ENCODE measurements around the gene OVOL3. TPM values are rescaled to one million over a fixed set of nuclear protein-coding genes. Genes with fewer than 3 reads are reported as not detected.

OVOL3 gene
- total and polyA plus RNA-seq, 7 donors: 0.13 TPM; not detected in 6

- DNase-seq (no peak), ATAC-seq (no peak)
- no peak overlapping the region for H3K27ac ChIP-seq
- H3K27me3 ChIP-seq (ENCODE audit: insufficient read depth in 3 of 3, low read length in 2 of 3): no peaks in the 10 kb centered on the region
- 79 to 88% (median 85%) methylated on average over 9 of the region's 9 CpGs for WGBS, 3 donors
- peaks cover 7% of the 10 kb centered on the region for H3K4me1 ChIP-seq
- no peaks in the 10 kb centered on the region for H3K9me3 ChIP-seq
- peaks cover 5 to 59% of the 10 kb centered on the region in 2 donors for H3K36me3 ChIP-seq (ENCODE audit: insufficient read depth in 1 of 2, low read depth in 1 of 2)
- intact Hi-C loops (cut with DNase I): no loop called here
- TF ChIP-seq CTCF (IDR thresholded peaks at IDR 0.05): no peak
- no peak overlapping the region for H3K4me3 ChIP-seq
These were observed 31.6 kb downstream of the OVOL3 start for GRCh38 chr19:36142496-36142895.

GRCh38 chr19:36144624-36145023, 33.7 kb downstream of the OVOL3 start:
- Histone ChIP-seq H3K4me3 (no peak overlapping the region), H3K27me3 (ENCODE audit: insufficient read depth in 3 of 3, low read length in 2 of 3) (no peaks in the 10 kb centered on the region), H3K4me1 (peaks cover 7% of the 10 kb centered on the region), H3K36me3 (ENCODE audit: insufficient read depth in 1 of 2, low read depth in 1 of 2) (peaks cover 7 to 80% of the 10 kb centered on the region in 2 donors), H3K9me3 (no peaks in the 10 kb centered on the region), H3K27ac (no peak overlapping the region)
- no peak for DNase-seq
- intact Hi-C loops (cut with DNase I): no loop called here
- no peak for ATAC-seq
- no peak for TF ChIP-seq CTCF (IDR thresholded peaks at IDR 0.05)
- 97 to 98% (median 97%) methylated on average over 6 of the region's 6 CpGs for WGBS, 3 donors

GRCh38 chr19:36149673-36150406, 38.9 kb downstream of the OVOL3 start:
- 27 to 54% (median 37%) methylated on average over 13 of the region's 13 CpGs for WGBS, 3 donors
- H3K4me1 ChIP-seq: peaks cover 24% of the 10 kb centered on the region
- no peak overlapping the region for H3K4me3 ChIP-seq
- peaks cover 7 to 60% of the 10 kb centered on the region in 2 donors for H3K36me3 ChIP-seq (ENCODE audit: insufficient read depth in 1 of 2, low read depth in 1 of 2)
- peak overlapping the region; percentile 99 for H3K27ac ChIP-seq
- ATAC-seq: no peak
- no peak for DNase-seq
- no peaks in the 10 kb centered on the region for H3K9me3 ChIP-seq
- H3K27me3 ChIP-seq (ENCODE audit: insufficient read depth in 3 of 3, low read length in 2 of 3): no peaks in the 10 kb centered on the region
- no peak for TF ChIP-seq CTCF (IDR thresholded peaks at IDR 0.05)
- intact Hi-C loops (cut with DNase I): no loop called here

- TF ChIP-seq CTCF (IDR thresholded peaks at IDR 0.05): no peak
- Histone ChIP-seq H3K27ac (peak overlapping the region; percentile 99), H3K4me1 (peaks cover 24% of the 10 kb centered on the region), H3K9me3 (no peaks in the 10 kb centered on the region), H3K36me3 (ENCODE audit: insufficient read depth in 1 of 2, low read depth in 1 of 2) (peaks cover 7 to 52% of the 10 kb centered on the region in 2 donors), H3K4me3 (peak overlapping the region; percentile 89), H3K27me3 (ENCODE audit: insufficient read depth in 3 of 3, low read length in 2 of 3) (no peaks in the 10 kb centered on the region)
- DNase-seq (peak in 1 of 2 donors; percentile 51), ATAC-seq (no peak)
- WGBS, 3 donors: 32 to 48% (median 37%) methylated on average over 5 of the region's 5 CpGs
- intact Hi-C loops (cut with DNase I): no loop called here
These were observed 39.6 kb downstream of the OVOL3 start for GRCh38 chr19:36150586-36150985.

Measured in psoas muscle (tissue), 8 donors.